ENCODE measurements around the gene TRIO.

The TRIO gene

GRCh38 chr5:14337593-14337992, 194.5 kb downstream of the TRIO start:
- no peak for DNase-seq

GRCh38 chr5:14339468-14339867, 196.3 kb downstream of the TRIO start:
- DNase-seq = no peak

- DNase-seq = no peak
Observed at GRCh38 chr5:14341571-14342230, 198.6 kb downstream of the TRIO start.

- DNase-seq = no peak
Observed at GRCh38 chr5:14342306-14342705, 199.2 kb downstream of the TRIO start.

- no peak for DNase-seq
Observed at GRCh38 chr5:14343376-14343775, 200.2 kb downstream of the TRIO start.

- no peak for DNase-seq
Observed at GRCh38 chr5:14347522-14347921, 204.4 kb downstream of the TRIO start.

- DNase-seq = no peak
Observed at GRCh38 chr5:14348142-14348541, 205.0 kb downstream of the TRIO start.

- no peak for DNase-seq
Observed at GRCh38 chr5:14349029-14349428, 205.9 kb downstream of the TRIO start.

GRCh38 chr5:14351086-14351661, 208.0 kb downstream of the TRIO start:
- DNase-seq = no peak

- DNase-seq = peak; percentile 62
Observed at GRCh38 chr5:14351845-14352712, 208.9 kb downstream of the TRIO start.

GRCh38 chr5:14353726-14354474, 210.8 kb downstream of the TRIO start:
- no peak for DNase-seq

- no peak for DNase-seq
Observed at GRCh38 chr5:14355391-14355790, 212.2 kb downstream of the TRIO start.

- no peak for DNase-seq
Observed at GRCh38 chr5:14356305-14356704, 213.2 kb downstream of the TRIO start.

GRCh38 chr5:14357441-14357840, 214.3 kb downstream of the TRIO start:
- no peak for DNase-seq

GRCh38 chr5:14357851-14358250, 214.7 kb downstream of the TRIO start:
- peak; percentile 60 for DNase-seq

GRCh38 chr5:14358536-14358935, 215.4 kb downstream of the TRIO start:
- DNase-seq = no peak

- no peak for DNase-seq
Observed at GRCh38 chr5:14359069-14360043, 216.2 kb downstream of the TRIO start.

- no peak for DNase-seq
Observed at GRCh38 chr5:14362491-14362890, 219.3 kb downstream of the TRIO start.

- no peak for DNase-seq
Observed at GRCh38 chr5:14364096-14364495, 221.0 kb downstream of the TRIO start.

GRCh38 chr5:14364576-14365472, 221.7 kb downstream of the TRIO start:
- peak; percentile 51 for DNase-seq

Data from NCI-H146 (cell line).